Gastrocnemius medialis (tissue), 4 donors: ENCODE measurements around the gene PHF14. TPM values are rescaled to one million over a fixed set of nuclear protein-coding genes. Genes with fewer than 3 reads are reported as not detected.

Experiments used
- ATAC-seq, 2 donors: fragments of 150-250 bp; one replicate each; pipeline ENCODE4 v1.9.1; 2016
- DNase-seq, 2 donors: peaks; one replicate each; pipeline ENCODE4 v3.0.0-alpha.2; 2019
- H3K27ac ChIP-seq, 4 donors: fragments of 200-600 bp; sonication (generic); 1 replicate in 1 of 4; 2 replicates in 3 of 4; pipeline ENCODE4 v1.5.1; 2016 to 2018; ENCODE audit warnings: mild to moderate bottlenecking in 2 of 4, moderate library complexity in 1 of 4
- H3K27me3 ChIP-seq, 3 donors: fragments of 200-600 bp; sonication (generic) in 2 of 3; 1 replicate in 1 of 3; 2 replicates in 2 of 3; pipeline versions ENCODE4 v1.5.1 to v1.6.0; 2016 to 2019; ENCODE audit warnings: mild to moderate bottlenecking in 1 of 3, moderate library complexity in 1 of 3
- H3K36me3 ChIP-seq, 2 donors: fragments of 200-600 bp; sonication (generic) in 1 of 2; one replicate each; pipeline ENCODE4 v1.5.1; 2017 to 2018
- H3K4me1 ChIP-seq, 2 donors: fragments of 200-600 bp; sonication (generic) in 1 of 2; one replicate each; pipeline ENCODE4 v1.5.1; 2016 to 2017; ENCODE audit warnings: mild to moderate bottlenecking in 2 of 2
- H3K4me3 ChIP-seq, 4 donors: fragments of 200-600 bp; sonication (generic) in 3 of 4; 1 replicate in 1 of 4; 2 replicates in 3 of 4; pipeline ENCODE4 v1.5.1; 2016 to 2019; ENCODE audit warnings: mild to moderate bottlenecking in 2 of 4
- H3K9me3 ChIP-seq, 3 donors: fragments of 200-600 bp; sonication (generic) in 2 of 3; 1 replicate in 1 of 3; 2 replicates in 2 of 3; pipeline ENCODE4 v1.5.1; 2016 to 2019
- CTCF ChIP-seq, 5 experiments: fragments of 450-650 bp in 3 of 5; fragments of 200-600 bp in 2 of 5; sonication (generic) in 2 of 5; IDR thresholded peaks in 4 of 5; conservative IDR thresholded peaks in 1 of 5; 1 replicate in 4 of 5; 2 replicates in 1 of 5; pipeline ENCODE4 v1.5.1; 2016 to 2019; ENCODE audit warnings: antibody characterized with exemption in 5 of 5, mild to moderate bottlenecking in 3 of 5, moderate library complexity in 3 of 5
- POLR2A ChIP-seq, 2 donors: fragments of 450-650 bp; IDR thresholded peaks; one replicate each; pipeline ENCODE4 v1.6.1; 2017; ENCODE audit warnings: antibody characterized with exemption in 2 of 2, mild to moderate bottlenecking in 2 of 2, moderate library complexity in 2 of 2
- in situ Hi-C, 4 donors: fragments of 200-750 bp; cut with MboI; loops; one replicate each; pipeline versions ENCODE4 v1.15.0 to v1.8.0; 2017; ENCODE audit warnings: low sequenced_read_pairs in 4 of 4
- intact Hi-C: fragments of 100-400 bp; cut with DNase I; formaldehyde crosslinking; loops from one replicate; pipeline ENCODE4 v1.15.1; 2023; ENCODE audit warnings: low total_unique reads
- total RNA-seq, 4 donors: library from RNA; depleted of rRNA; stranded (reverse); fragments of >200 nt; gene quantifications; one replicate each; pipeline versions ENCODE4 v1.1.0 to v1.2.3, GENCODE V29; 2016

The PHF14 gene
- total RNA-seq, 4 donors from 2014 or later: 8.9 to 24.7 (median 12.4) TPM

- no peaks in the 10 kb centered on the region for H3K9me3 ChIP-seq
- ATAC-seq (no peak), DNase-seq (no peak)
- no peaks in the 10 kb centered on the region for H3K27me3 ChIP-seq
- no peak overlapping the region for H3K4me3 ChIP-seq
- in situ Hi-C loops: no loop called here
- H3K4me1 ChIP-seq: no peaks in the 10 kb centered on the region
- no peak for TF ChIP-seq POLR2A (IDR thresholded peaks at IDR 0.05)
- TF ChIP-seq CTCF (IDR thresholded peaks at IDR 0.05 in 4 of 5, conservative IDR thresholded peaks at IDR 0.05 in 1 of 5): no peak
- H3K36me3 ChIP-seq: peaks cover 0 to 14% of the 10 kb centered on the region in 2 donors
- intact Hi-C loops: no loop called here
- H3K27ac ChIP-seq: no peak overlapping the region
Observed at GRCh38 chr7:11026452-11027359, 53.0 kb downstream of the PHF14 start.

GRCh38 chr7:11035661-11036060, 62.0 kb downstream of the PHF14 start:
- H3K9me3 ChIP-seq: no peaks in the 10 kb centered on the region
- TF ChIP-seq POLR2A (IDR thresholded peaks at IDR 0.05) (no peak), CTCF (IDR thresholded peaks at IDR 0.05 in 4 of 5, conservative IDR thresholded peaks at IDR 0.05 in 1 of 5) (no peak)
- no peaks in the 10 kb centered on the region for H3K4me1 ChIP-seq
- no peaks in the 10 kb centered on the region for H3K27me3 ChIP-seq
- no peak overlapping the region for H3K4me3 ChIP-seq
- intact Hi-C loops (no loop called here), in situ Hi-C loops (no loop called here)
- no peak for ATAC-seq
- DNase-seq: no peak
- peaks cover 0 to 25% of the 10 kb centered on the region in 2 donors for H3K36me3 ChIP-seq
- no peak overlapping the region for H3K27ac ChIP-seq

GRCh38 chr7:11039974-11040373, 66.3 kb downstream of the PHF14 start:
- Histone ChIP-seq H3K27me3 (no peaks in the 10 kb centered on the region), H3K4me1 (no peaks in the 10 kb centered on the region), H3K4me3 (no peak overlapping the region), H3K36me3 (peaks cover 0 to 34% of the 10 kb centered on the region in 2 donors), H3K9me3 (no peaks in the 10 kb centered on the region), H3K27ac (no peak overlapping the region)
- in situ Hi-C loops (no loop called here), intact Hi-C loops (no loop called here)
- DNase-seq (no peak), ATAC-seq (no peak)
- no peak for TF ChIP-seq CTCF (IDR thresholded peaks at IDR 0.05 in 4 of 5, conservative IDR thresholded peaks at IDR 0.05 in 1 of 5)
- no peak for TF ChIP-seq POLR2A (IDR thresholded peaks at IDR 0.05)

- in situ Hi-C loops: no loop called here
Observed at GRCh38 chr7:11054033-11054432, 80.4 kb downstream of the PHF14 start.

More at GRCh38 chr7:11054033-11054432, 80.4 kb downstream of the PHF14 start:
- Histone ChIP-seq H3K4me1 (no peaks in the 10 kb centered on the region), H3K36me3 (no peaks in the 10 kb centered on the region), H3K27ac (no peak overlapping the region), H3K9me3 (no peaks in the 10 kb centered on the region), H3K27me3 (no peaks in the 10 kb centered on the region), H3K4me3 (no peak overlapping the region)
- TF ChIP-seq CTCF (IDR thresholded peaks at IDR 0.05 in 4 of 5, conservative IDR thresholded peaks at IDR 0.05 in 1 of 5) (no peak), POLR2A (IDR thresholded peaks at IDR 0.05) (no peak)
- intact Hi-C loops: no loop called here
- DNase-seq (no peak), ATAC-seq (no peak)
